Body of pancreas (tissue), 4 donors: Measurements from ENCODE around the gene CTSG. TPM values are rescaled to one million over a fixed set of nuclear protein-coding genes. Genes with fewer than 3 reads are reported as not detected.
"Not testable (repeated sequence)": the region's sequence is repeated elsewhere in the genome, so short reads cannot be mapped to it uniquely, and the experiment has no call there.

Experiments used
- ATAC-seq: fragments of 150-250 bp; one replicate; pipeline ENCODE4 v1.9.1; 2016
- DNase-seq, 4 donors: peaks; one replicate each; pipeline ENCODE4 v3.0.0-alpha.2; 2019
- H3K27ac ChIP-seq, 4 donors: fragments of 200-600 bp; sonication (generic); 1 replicate in 3 of 4; 2 replicates in 1 of 4; pipeline versions ENCODE4 v1.5.1 to v1.6.1; 2016 to 2019; ENCODE audit warnings: mild to moderate bottlenecking in 1 of 4, mixed read lengths in 1 of 4, moderate library complexity in 1 of 4
- H3K27me3 ChIP-seq, 2 donors: fragments of 200-600 bp; sonication (generic); one replicate each; pipeline ENCODE4 v1.6.0; 2016; ENCODE audit warnings: mild to moderate bottlenecking in 1 of 2
- H3K36me3 ChIP-seq, 2 donors: fragments of 200-600 bp; sonication (generic); replicated peaks in 1 of 2; 2 replicates each; pipeline ENCODE4 v1.5.1; 2016; ENCODE audit warnings: low read depth in 2 of 2; ENCODE audit not compliant: insufficient read depth in 1 of 2
- H3K4me1 ChIP-seq: fragments of 200-600 bp; sonication (generic); one replicate; pipeline ENCODE4 v1.6.0; 2016
- H3K4me3 ChIP-seq, 2 donors: fragments of 200-600 bp; sonication (generic); 1 replicate in 1 of 2; 2 replicates in 1 of 2; pipeline ENCODE4 v1.5.1; 2016 to 2019
- H3K9me3 ChIP-seq, 3 donors: fragments of 200-600 bp; sonication (generic); 1 replicate in 2 of 3; 2 replicates in 1 of 3; pipeline ENCODE4 v1.5.1; 2016
- POLR2A ChIP-seq, 3 donors: fragments of 450-650 bp; IDR thresholded peaks; one replicate each; pipeline ENCODE4 v1.6.1; 2016; ENCODE audit warnings: antibody characterized with exemption in 3 of 3, mild to moderate bottlenecking in 2 of 3
- whole genome bisulfite sequencing, 2 donors: methylation state at CpG; one replicate each; pipeline ENCODE4 v1.1.5; 2017; 5-methylcytosine and 5-hydroxymethylcytosine counted together
- intact Hi-C: fragments of 100-400 bp; cut with DNase I; formaldehyde crosslinking; loops from one replicate; pipeline ENCODE4 v1.15.1; 2023
- total RNA-seq, 2 donors: library from RNA; depleted of rRNA; stranded (reverse); fragments of >200 nt; gene quantifications; one replicate each; pipeline ENCODE4 v1.1.0, GENCODE V29; 2016
- TF ChIP-seq, protein P1 (sequence below), 7 experiments: fragments of 450-650 bp in 4 of 7; fragments of 200-600 bp in 3 of 7; sonication (generic) in 3 of 7; IDR thresholded peaks; one replicate each; pipeline ENCODE4 v1.5.1; 2016 to 2019; ENCODE audit warnings: antibody characterized with exemption in 7 of 7

Gene CTSG
- total RNA-seq, 2 donors from 2014 or later, result not detected

DNA sequence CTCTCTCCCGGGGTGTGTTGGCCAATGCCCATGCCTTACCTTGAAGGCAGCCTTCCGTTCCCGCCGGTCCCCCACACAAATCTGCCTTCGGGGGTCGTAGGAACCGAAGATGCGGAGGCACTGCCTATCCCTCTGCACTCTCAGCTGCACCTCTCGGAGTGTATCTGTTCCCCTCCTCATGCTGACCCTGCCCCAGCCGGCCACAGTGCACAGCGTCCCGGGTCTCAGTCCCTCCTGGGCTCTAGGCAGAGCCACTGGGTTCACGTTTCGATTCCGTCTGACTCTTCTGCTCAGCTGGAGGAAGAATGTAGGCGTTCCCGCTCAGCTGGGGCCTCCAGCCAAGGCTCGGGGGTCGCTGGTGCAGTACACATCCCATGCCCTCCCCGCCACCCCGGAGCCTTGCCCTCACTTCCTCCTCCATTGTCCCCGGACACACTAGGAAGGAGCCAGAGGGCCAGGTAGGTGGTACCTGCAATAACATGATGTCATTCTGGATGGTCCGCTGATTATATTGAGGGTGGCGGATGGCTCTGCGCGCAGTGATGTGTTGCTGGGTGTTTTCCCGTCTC, 1.8 kb downstream of the CTSG start:
- no peak for DNase-seq
- WGBS, 2 donors, result 75 to 88% methylated on average over 10 to 27 of the region's 27 CpGs

DNA sequence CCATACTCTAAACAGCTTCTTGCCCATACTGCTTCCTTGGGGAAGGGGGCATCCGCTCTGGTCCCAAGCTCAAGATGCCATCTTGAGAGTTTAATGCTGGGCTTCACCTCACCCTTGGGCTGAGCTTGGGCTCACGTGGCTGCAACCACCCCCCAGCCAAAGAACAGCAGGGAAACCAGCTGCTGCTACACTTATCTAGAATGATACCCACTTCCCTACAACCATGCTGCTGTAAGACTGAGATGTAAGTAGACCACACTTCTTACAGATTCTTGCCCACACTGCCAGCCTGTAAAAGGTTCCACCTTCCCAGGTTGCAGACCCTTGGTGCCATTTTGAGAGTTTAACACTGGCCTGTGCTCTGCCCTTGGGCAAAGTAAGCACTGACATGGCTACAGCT, 9.7 kb downstream of the CTSG start:
- H3K27ac ChIP-seq, result no peak overlapping the region
- intact Hi-C loops, result no loop called here
- no peak for ATAC-seq

More for the DNA sequence above, 1.8 kb downstream of the CTSG start:
- no peaks in the 10 kb centered on the region for H3K4me1 ChIP-seq
- no peak overlapping the region for H3K27ac ChIP-seq
- no peaks in the 10 kb centered on the region for H3K36me3 ChIP-seq
- H3K4me3 ChIP-seq, result no peak overlapping the region
- intact Hi-C loops, result no loop called here
- no peaks in the 10 kb centered on the region for H3K27me3 ChIP-seq
- no peak for ATAC-seq
- TF ChIP-seq, protein P1, sequence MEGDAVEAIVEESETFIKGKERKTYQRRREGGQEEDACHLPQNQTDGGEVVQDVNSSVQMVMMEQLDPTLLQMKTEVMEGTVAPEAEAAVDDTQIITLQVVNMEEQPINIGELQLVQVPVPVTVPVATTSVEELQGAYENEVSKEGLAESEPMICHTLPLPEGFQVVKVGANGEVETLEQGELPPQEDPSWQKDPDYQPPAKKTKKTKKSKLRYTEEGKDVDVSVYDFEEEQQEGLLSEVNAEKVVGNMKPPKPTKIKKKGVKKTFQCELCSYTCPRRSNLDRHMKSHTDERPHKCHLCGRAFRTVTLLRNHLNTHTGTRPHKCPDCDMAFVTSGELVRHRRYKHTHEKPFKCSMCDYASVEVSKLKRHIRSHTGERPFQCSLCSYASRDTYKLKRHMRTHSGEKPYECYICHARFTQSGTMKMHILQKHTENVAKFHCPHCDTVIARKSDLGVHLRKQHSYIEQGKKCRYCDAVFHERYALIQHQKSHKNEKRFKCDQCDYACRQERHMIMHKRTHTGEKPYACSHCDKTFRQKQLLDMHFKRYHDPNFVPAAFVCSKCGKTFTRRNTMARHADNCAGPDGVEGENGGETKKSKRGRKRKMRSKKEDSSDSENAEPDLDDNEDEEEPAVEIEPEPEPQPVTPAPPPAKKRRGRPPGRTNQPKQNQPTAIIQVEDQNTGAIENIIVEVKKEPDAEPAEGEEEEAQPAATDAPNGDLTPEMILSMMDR (IDR thresholded peaks at IDR 0.05), result no peak
- no peak for TF ChIP-seq POLR2A (IDR thresholded peaks at IDR 0.05)
- no peaks in the 10 kb centered on the region for H3K9me3 ChIP-seq

DNA sequence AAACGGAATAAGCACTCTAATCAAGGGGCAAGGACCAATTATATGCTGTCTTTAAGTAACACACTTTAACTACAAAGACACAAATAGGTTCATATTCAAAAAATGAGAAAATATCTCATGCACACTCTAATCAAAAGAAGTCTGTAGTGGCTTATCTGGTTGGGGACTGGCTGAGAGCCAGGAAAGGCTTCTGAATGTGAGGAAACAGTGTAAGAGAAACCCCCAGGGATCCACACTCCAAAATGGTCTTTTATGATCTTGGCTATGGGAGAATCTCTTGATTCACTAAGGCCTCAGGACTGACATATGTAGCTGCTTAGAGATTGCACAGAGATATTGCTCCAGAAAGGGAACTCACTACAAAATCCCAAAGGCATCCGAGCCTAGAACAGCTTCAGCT, 10.3 kb downstream of the CTSG start:
- H3K4me1 ChIP-seq, result no peaks in the 10 kb centered on the region
- ATAC-seq, result no peak
- H3K27me3 ChIP-seq, result no peaks in the 10 kb centered on the region
- intact Hi-C loops, result no loop called here
- no peaks in the 10 kb centered on the region for H3K36me3 ChIP-seq
- 39 to 42% methylated on average over 1 to 2 of the region's 2 CpGs for WGBS, 2 donors
- no peak overlapping the region for H3K27ac ChIP-seq
- no peak for TF ChIP-seq POLR2A (IDR thresholded peaks at IDR 0.05)
- TF ChIP-seq, protein P1 (IDR thresholded peaks at IDR 0.05), result no peak
- H3K4me3 ChIP-seq, result no peak overlapping the region
- H3K9me3 ChIP-seq, result no peaks in the 10 kb centered on the region
- DNase-seq, result no peak

More for the DNA sequence above, 9.7 kb downstream of the CTSG start:
- no peaks in the 10 kb centered on the region for H3K9me3 ChIP-seq
- 56 to 57% methylated on average over 2 of the region's 2 CpGs for WGBS, 2 donors
- H3K4me1 ChIP-seq, result no peaks in the 10 kb centered on the region
- no peak overlapping the region for H3K4me3 ChIP-seq
- DNase-seq, result no peak
- H3K27me3 ChIP-seq, result no peaks in the 10 kb centered on the region
- H3K36me3 ChIP-seq, result no peaks in the 10 kb centered on the region
- TF ChIP-seq, protein P1 (IDR thresholded peaks at IDR 0.05), result no peak
- TF ChIP-seq POLR2A (IDR thresholded peaks at IDR 0.05), result no peak

DNA sequence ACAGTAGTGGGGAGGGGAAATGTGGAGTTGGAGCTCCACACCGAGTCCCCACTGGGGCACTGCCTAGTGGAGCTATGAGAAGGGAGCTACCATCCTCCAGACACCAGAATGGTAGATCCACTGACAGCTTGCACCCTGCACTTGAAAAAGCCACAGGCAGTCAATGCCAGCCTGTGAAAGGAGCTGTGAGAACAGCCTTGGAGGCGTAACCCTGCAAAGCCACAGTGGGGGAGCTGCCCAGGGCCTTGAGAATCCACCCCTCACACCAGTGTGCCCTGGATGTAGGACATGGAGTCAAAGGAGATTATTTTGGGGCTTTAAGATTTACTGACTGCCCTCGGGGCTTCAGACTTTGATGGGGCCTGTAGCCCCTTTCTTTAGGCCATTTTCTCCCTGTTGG, 12.5 kb downstream of the CTSG start:
- Histone ChIP-seq H3K4me1 (no peaks in the 10 kb centered on the region), H3K9me3 (no peaks in the 10 kb centered on the region), H3K27me3 (no peaks in the 10 kb centered on the region), H3K4me3 (no peak overlapping the region), H3K36me3 (no peaks in the 10 kb centered on the region), H3K27ac (no peak overlapping the region)
- DNase-seq (no peak), ATAC-seq (no peak)
- TF ChIP-seq POLR2A (IDR thresholded peaks at IDR 0.05), result no peak
- TF ChIP-seq, protein P1 (IDR thresholded peaks at IDR 0.05), result no peak
- intact Hi-C loops, result no loop called here
- WGBS, 2 donors, result 65 to 67% methylated on average over 2 to 3 of the region's 3 CpGs

DNA sequence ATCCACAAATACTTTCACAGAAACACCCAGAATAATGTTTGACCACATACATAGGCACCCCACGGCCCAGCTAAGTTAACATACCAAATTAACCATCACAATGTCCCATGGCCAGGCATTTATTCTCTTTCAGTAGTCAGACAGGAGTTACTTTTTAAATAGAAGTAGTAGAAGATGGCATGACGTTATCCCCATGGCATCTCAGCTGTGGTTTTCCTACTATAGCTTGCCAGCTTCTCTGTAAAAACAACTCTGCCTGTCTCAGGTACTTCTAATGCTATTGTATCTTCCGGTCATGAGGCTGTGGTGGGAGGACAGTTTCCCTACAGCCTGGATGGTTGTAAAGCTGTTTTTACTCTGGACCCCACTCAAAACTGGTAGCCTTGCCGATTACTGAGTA, 19.3 kb downstream of the CTSG start:
- Histone ChIP-seq H3K27ac (no peak overlapping the region), H3K4me3 (no peak overlapping the region), H3K27me3 (no peaks in the 10 kb centered on the region), H3K36me3 (no peaks in the 10 kb centered on the region), H3K9me3 (no peaks in the 10 kb centered on the region), H3K4me1 (no peaks in the 10 kb centered on the region)
- 34 to 43% methylated on average over 4 of the region's 4 CpGs for WGBS, 2 donors
- intact Hi-C loops, result no loop called here
- DNase-seq (no peak), ATAC-seq (no peak)
- TF ChIP-seq, protein P1 (IDR thresholded peaks at IDR 0.05), result no peak
- TF ChIP-seq POLR2A (IDR thresholded peaks at IDR 0.05), result no peak

DNA sequence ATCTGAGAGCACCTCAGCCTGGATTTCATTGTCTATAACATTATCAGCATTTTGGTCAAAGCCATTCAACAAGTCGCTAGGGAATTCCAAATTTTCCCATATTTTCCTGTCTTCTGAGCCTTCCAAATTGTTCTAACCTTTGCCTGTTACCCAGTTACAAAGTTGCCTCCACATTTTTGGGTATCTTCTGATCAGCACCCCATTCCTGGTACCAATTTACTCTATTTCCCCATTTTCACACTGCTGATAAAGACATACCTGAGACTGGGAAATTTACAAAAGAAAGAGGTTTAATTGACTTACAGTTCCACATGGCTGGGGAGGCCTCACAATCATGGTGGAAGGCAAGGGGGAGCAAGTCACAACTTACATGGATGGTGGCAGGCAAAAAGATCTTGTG, 27.0 kb downstream of the CTSG start:
- H3K4me3 ChIP-seq, H3K27ac ChIP-seq, ATAC-seq, DNase-seq, H3K36me3 ChIP-seq, H3K4me1 ChIP-seq, H3K9me3 ChIP-seq, intact Hi-C loops, H3K27me3 ChIP-seq: not testable (repeated sequence)
- WGBS, 2 donors, result 33 to 36% methylated on average over 1 of the region's 1 CpG
